IMR-90 (cell line): ENCODE data around the gene B3GLCT.

ENCODE experiments used
- FOS ChIP-seq: fragments of 150-350 bp; IDR thresholded peaks from 2 replicates; pipeline ENCODE4 v1.6.1; 2016; ENCODE audit warnings: low read depth, low read length
- POLR2A ChIP-seq: IDR thresholded peaks from 2 replicates; pipeline ENCODE4 v1.6.1; 2012; ENCODE audit warnings: mild to moderate bottlenecking, low read depth, low read length
- RCOR1 ChIP-seq: IDR thresholded peaks from 2 replicates; pipeline ENCODE4 v1.6.1; 2012; ENCODE audit warnings: mild to moderate bottlenecking, low read length, improper control_type of control experiment; ENCODE audit not compliant: insufficient replicate concordance
- TF ChIP-seq, protein P1 (sequence below): conservative IDR thresholded peaks from 2 replicates; pipeline ENCODE4 v1.5.1; 2012; ENCODE audit warnings: mild to moderate bottlenecking, low read depth, low read length, improper control_type of control experiment

GRCh38 chr13:31248361-31248760, 48.6 kb downstream of the B3GLCT start:
- TF ChIP-seq, protein P1, sequence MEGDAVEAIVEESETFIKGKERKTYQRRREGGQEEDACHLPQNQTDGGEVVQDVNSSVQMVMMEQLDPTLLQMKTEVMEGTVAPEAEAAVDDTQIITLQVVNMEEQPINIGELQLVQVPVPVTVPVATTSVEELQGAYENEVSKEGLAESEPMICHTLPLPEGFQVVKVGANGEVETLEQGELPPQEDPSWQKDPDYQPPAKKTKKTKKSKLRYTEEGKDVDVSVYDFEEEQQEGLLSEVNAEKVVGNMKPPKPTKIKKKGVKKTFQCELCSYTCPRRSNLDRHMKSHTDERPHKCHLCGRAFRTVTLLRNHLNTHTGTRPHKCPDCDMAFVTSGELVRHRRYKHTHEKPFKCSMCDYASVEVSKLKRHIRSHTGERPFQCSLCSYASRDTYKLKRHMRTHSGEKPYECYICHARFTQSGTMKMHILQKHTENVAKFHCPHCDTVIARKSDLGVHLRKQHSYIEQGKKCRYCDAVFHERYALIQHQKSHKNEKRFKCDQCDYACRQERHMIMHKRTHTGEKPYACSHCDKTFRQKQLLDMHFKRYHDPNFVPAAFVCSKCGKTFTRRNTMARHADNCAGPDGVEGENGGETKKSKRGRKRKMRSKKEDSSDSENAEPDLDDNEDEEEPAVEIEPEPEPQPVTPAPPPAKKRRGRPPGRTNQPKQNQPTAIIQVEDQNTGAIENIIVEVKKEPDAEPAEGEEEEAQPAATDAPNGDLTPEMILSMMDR: no peak
- TF ChIP-seq POLR2A (no peak), RCOR1 (no peak), FOS (no peak)
